HepG2 (cell line): Measurements from ENCODE around the gene DCD. TPM values are rescaled to one million over a fixed set of nuclear protein-coding genes. Genes with fewer than 3 reads are reported as not detected.

ENCODE experiments used
- ATAC-seq: fragments of 200-7000 bp; cut with Tn5 transposase; 3 replicates; pipeline ENCODE4 v1.9.1; 2020; ENCODE audit warnings: mild to moderate bottlenecking, moderate library complexity
- BruUV-seq: library from RNA; stranded (reverse); fragments of 400-500 nt; replicated peaks from 2 replicates; lab custom pipeline; 2021; lab: Mats Ljungman, UMichigan
- CTCF ChIA-PET: fragments of 300-600 bp; formaldehyde crosslinking; extraction: SDS; loops from one replicate; lab custom pipeline; 2021; ENCODE audit warnings: low total read pairs, inconsistent platforms, low intra/inter-chr PET ratio; lab: Yijun Ruan, JAX
- POLR2A ChIA-PET: fragments of 350-600 bp; sonication (Branson Sonifier 250); formaldehyde crosslinking; loops from one replicate; lab custom pipeline; 2020; ENCODE audit warnings: antibody characterized with exemption, inconsistent platforms; lab: Yijun Ruan, JAX
- DNase-seq: peaks from one replicate; pipeline ENCODE4 v3.0.0-alpha.2; 2015; ENCODE audit warnings: low spot score
- FAIRE-seq: peaks from 3 replicates; lab custom pipeline; 2011; peaks lifted over from hg19 to GRCh38; lab: Jason Lieb, UNC
- H2AFZ ChIP-seq: one replicate; pipeline ENCODE4 v1.6.1; 2011; ENCODE audit warnings: low read length, inconsistent platforms
- H3K27ac ChIP-seq: fragments of 300-600 bp; 3 replicates; pipeline ENCODE4 v1.8.0; 2011; ENCODE audit warnings: mixed run types, mild to moderate bottlenecking, mixed read lengths, low read length, inconsistent platforms; ENCODE audit not compliant: insufficient read depth; ENCODE audit errors: extremely low read length
- H3K27me3 ChIP-seq, 2 experiments: fragments of 200-600 bp in 1 of 2; 2 replicates in 1 of 2; 3 replicates in 1 of 2; pipeline versions ENCODE4 v1.6.0 to v1.8.0; 2011; ENCODE audit warnings: low read length in 2 of 2, mild to moderate bottlenecking in 2 of 2, moderate library complexity in 2 of 2, inconsistent platforms in 1 of 2; ENCODE audit not compliant: insufficient read depth in 2 of 2, control insufficient read depth in 1 of 2
- H3K36me3 ChIP-seq, 2 experiments: fragments of 200-600 bp in 1 of 2; replicated peaks in 1 of 2; 2 replicates in 1 of 2; 3 replicates in 1 of 2; pipeline versions ENCODE4 v1.5.1 to v1.8.0; 2011; ENCODE audit warnings: low read length in 2 of 2, inconsistent platforms in 1 of 2; ENCODE audit not compliant: insufficient read depth in 2 of 2, control insufficient read depth in 1 of 2
- H3K4me1 ChIP-seq: 2 replicates; pipeline ENCODE4 v1.5.1; 2012; ENCODE audit warnings: low read length, inconsistent platforms; ENCODE audit not compliant: insufficient read depth
- H3K4me2 ChIP-seq: 2 replicates; pipeline ENCODE4 v1.6.0; 2011; ENCODE audit warnings: low read depth, low read length, inconsistent platforms
- H3K4me3 ChIP-seq, 3 experiments: fragments of 200-600 bp in 1 of 3; sonication (generic), shearing (Covaris generic) in 1 of 3; replicated peaks in 1 of 3; 2 replicates each; pipeline ENCODE4 v1.5.1; 2011 to 2016; ENCODE audit warnings: low read length in 3 of 3, inconsistent platforms in 2 of 3, low read depth in 2 of 3, mild to moderate bottlenecking in 2 of 3, control low read depth in 1 of 3, mixed read lengths in 1 of 3; ENCODE audit not compliant: insufficient read depth in 1 of 3
- H3K79me2 ChIP-seq: one replicate; pipeline ENCODE4 v1.6.1; 2011; ENCODE audit warnings: low read length, inconsistent platforms; ENCODE audit not compliant: insufficient read depth
- H3K9ac ChIP-seq: 2 replicates; pipeline ENCODE4 v1.6.0; 2011; ENCODE audit warnings: mild to moderate bottlenecking, low read depth, low read length, inconsistent platforms; ENCODE audit not compliant: insufficient read depth
- H3K9me3 ChIP-seq: 2 replicates; pipeline ENCODE4 v1.5.1; 2012; ENCODE audit warnings: mild to moderate bottlenecking, low read length
- H4K20me1 ChIP-seq: 2 replicates; pipeline ENCODE4 v1.6.0; 2011; ENCODE audit warnings: inconsistent platforms, mild to moderate bottlenecking, low read length, moderate library complexity; ENCODE audit not compliant: insufficient read depth
- CREM ChIP-seq, 2 experiments: sonication (generic) in 1 of 2; formaldehyde crosslinking in 1 of 2; IDR thresholded peaks; 2 replicates each; pipeline versions ENCODE4 v1.4.0 to v1.6.1; 2016 to 2020; ENCODE audit warnings: antibody characterized with exemption in 1 of 2, mild to moderate bottlenecking in 1 of 2, missing genetic modification reagents in 1 of 2
- GABPA ChIP-seq, 2 experiments: IDR thresholded peaks; 2 replicates each; pipeline ENCODE4 v1.6.1; 2011 to 2016; ENCODE audit warnings: low read depth in 2 of 2, low read length in 1 of 2, missing biosample characterization in 1 of 2, missing genetic modification characterization in 1 of 2
- GABPB1 ChIP-seq: IDR thresholded peaks from 2 replicates; pipeline ENCODE4 v1.6.1; 2016; ENCODE audit warnings: mild to moderate bottlenecking, missing genetic modification reagents, moderate library complexity, missing compliant biosample characterization
- RFXAP ChIP-seq: sonication (generic); formaldehyde crosslinking; IDR thresholded peaks from 2 replicates; pipeline ENCODE4 v1.4.0; 2020; ENCODE audit warnings: missing genetic modification reagents, borderline replicate concordance
- SMC3 ChIP-seq: IDR thresholded peaks from 2 replicates; pipeline ENCODE4 v1.6.1; 2011; ENCODE audit warnings: low read length, improper control_type of control experiment
- STAG1 ChIP-seq: sonication (generic); formaldehyde crosslinking; IDR thresholded peaks from 2 replicates; pipeline ENCODE4 v1.4.0; 2020; ENCODE audit warnings: missing genetic modification reagents
- XRCC5 ChIP-seq: fragments of 200-400 bp; formaldehyde crosslinking; optimal IDR thresholded peaks from 2 replicates; pipeline ENCODE3; 2017; ENCODE audit warnings: mild to moderate bottlenecking, low read length
- ZFP36L1 ChIP-seq: sonication (generic); formaldehyde crosslinking; IDR thresholded peaks from 2 replicates; pipeline ENCODE4 v1.8.0; 2022; ENCODE audit warnings: mild to moderate bottlenecking, missing genetic modification reagents, moderate library complexity
- ZNF225 ChIP-seq: sonication (generic); formaldehyde crosslinking; IDR thresholded peaks from 2 replicates; pipeline ENCODE4 v1.4.0; 2020; ENCODE audit warnings: mild to moderate bottlenecking, missing genetic modification reagents
- ZNF547 ChIP-seq: sonication (generic); formaldehyde crosslinking; IDR thresholded peaks from 2 replicates; pipeline ENCODE4 v1.5.1; 2020; ENCODE audit warnings: mild to moderate bottlenecking, missing genetic modification reagents
- ZNF644 ChIP-seq: IDR thresholded peaks from 2 replicates; pipeline ENCODE4 v1.6.1; 2016; ENCODE audit warnings: low read depth
- ZNF878 ChIP-seq: sonication (generic); formaldehyde crosslinking; IDR thresholded peaks from 2 replicates; pipeline ENCODE4 v1.8.1; 2023; ENCODE audit warnings: mild to moderate bottlenecking, missing genetic modification reagents, moderate library complexity
- WGBS: methylation state at CpG from one replicate; pipeline ENCODE4 v1.1.6; 2017; ENCODE audit warnings: low lambda C conversion rate; 5-methylcytosine and 5-hydroxymethylcytosine counted together
- in situ Hi-C: cut with HindIII; loops from 2 replicates; pipeline ENCODE4 v1.10.0; 2017; ENCODE audit warnings: low pct_unique_long_range_greater_than_20kb; ENCODE audit not compliant: extremely low pct_ligation_motif_present
- intact Hi-C: fragments of 100-400 bp; cut with micrococcal nuclease; formaldehyde crosslinking; loops from one replicate; pipeline ENCODE4 v1.10.0; 2022; ENCODE audit not compliant: unreplicated experiment
- polyA plus RNA-seq, 8 experiments: library from polyadenylated mRNA; depleted of rRNA in 3 of 8; stranded (reverse) in 7 of 8; unstranded in 1 of 8; fragments of >200 nt; fragmentation: Illumina TruSeq in 4 of 8; extraction: Trizol in 4 of 8; gene quantifications; 2 replicates each; pipeline versions ENCODE4 v1.2.1 to v1.2.3, GENCODE V29; 2011 to 2016; ENCODE audit warnings: low read depth in 4 of 8, missing spikeins in 1 of 8, mixed read lengths in 1 of 8; ENCODE audit not compliant: insufficient read depth in 1 of 8
- total RNA-seq, 5 experiments: library from RNA; depleted of rRNA; stranded (reverse); fragments of >200 nt; fragmentation: Illumina TruSeq; extraction: Trizol; gene quantifications; 2 replicates each; pipeline ENCODE4 v1.2.3, GENCODE V29; 2016; ENCODE audit warnings: low read depth in 1 of 5
- TF ChIP-seq, protein P1 (sequence below): sonication (generic); formaldehyde crosslinking; IDR thresholded peaks from 2 replicates; pipeline ENCODE4 v1.5.0; 2020; ENCODE audit warnings: mild to moderate bottlenecking, missing genetic modification reagents, moderate library complexity
- TF ChIP-seq, protein P2 (sequence below): sonication (generic); formaldehyde crosslinking; IDR thresholded peaks from 2 replicates; pipeline ENCODE4 v1.8.0; 2022; ENCODE audit warnings: mild to moderate bottlenecking, missing genetic modification reagents, moderate library complexity
- TF ChIP-seq, protein P3 (sequence below): IDR thresholded peaks from 2 replicates; pipeline ENCODE4 v1.6.1; 2016; ENCODE audit warnings: low read depth, missing genetic modification reagents, missing compliant biosample characterization

The DCD gene
- total and polyA plus RNA-seq, 2 of the 13 experiments (the other 11 are each of a cell fraction or from before 2014, with no cell fraction given), result not detected

DNA sequence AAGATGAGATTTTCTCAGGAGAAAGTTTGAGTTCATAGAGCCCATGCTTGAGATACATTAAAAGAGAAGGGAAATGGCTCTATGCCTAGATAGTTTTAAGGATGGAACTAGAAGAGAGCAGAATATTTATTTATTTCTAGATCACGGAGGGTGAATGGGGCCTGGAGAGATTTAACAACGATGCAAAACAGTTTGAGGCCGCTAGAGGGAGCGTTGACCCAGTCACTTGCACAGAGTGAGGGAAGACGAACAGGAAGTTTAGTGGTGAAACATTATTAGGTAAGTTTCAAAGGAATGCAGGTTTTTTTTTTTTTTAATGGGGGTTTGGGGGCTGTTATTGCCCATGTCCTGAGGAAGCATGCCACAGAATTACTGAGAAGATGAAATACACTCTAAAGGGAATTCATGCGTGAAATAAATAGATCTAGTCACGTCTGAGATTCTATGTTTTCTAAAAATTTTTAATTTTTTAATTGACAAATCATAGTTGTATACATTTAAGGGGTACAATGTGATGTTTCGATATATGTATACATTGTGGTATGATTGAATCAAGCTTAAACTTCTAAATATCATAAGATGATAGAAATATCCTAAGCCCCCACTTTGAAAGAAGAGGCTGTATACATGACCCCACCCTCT, 44.9 kb downstream of the DCD start:
- H3K4me1 ChIP-seq, result no peaks in the 10 kb centered on the region
- H3K9ac ChIP-seq, result no peak overlapping the region
- TF ChIP-seq GABPB1 (CRISPR knock-in tag) (peak; percentile 38; the same call in 1 of the 2 replicates), ZFP36L1 (CRISPR knock-in tag) (no peak), STAG1 (CRISPR knock-in tag) (peak; percentile 12; the same call in 1 of the 2 replicates), ZNF225 (CRISPR knock-in tag) (no peak), ZNF878 (CRISPR knock-in tag) (no peak), ZNF547 (CRISPR knock-in tag) (no peak), ZNF644 (CRISPR knock-in tag) (0 out of 2 replicates have a peak, but pooled peaks have one; percentile 16), XRCC5 (peak; percentile 34), CREM (IDR thresholded peaks at IDR 0.05) (no peak), CREM (CRISPR knock-in tag; IDR thresholded peaks at IDR 0.05) (no peak), RFXAP (no peak), SMC3 (peak; percentile 16; the same call in 1 of the 2 replicates), GABPA (IDR thresholded peaks at IDR 0.05; ENCODE audit: low read depth, low read length) (no peak), GABPA (CRISPR knock-in tag; IDR thresholded peaks at IDR 0.05; ENCODE audit: low read depth) (peak; percentile 37; the same call in 1 of the 2 replicates)
- TF ChIP-seq, protein P1, sequence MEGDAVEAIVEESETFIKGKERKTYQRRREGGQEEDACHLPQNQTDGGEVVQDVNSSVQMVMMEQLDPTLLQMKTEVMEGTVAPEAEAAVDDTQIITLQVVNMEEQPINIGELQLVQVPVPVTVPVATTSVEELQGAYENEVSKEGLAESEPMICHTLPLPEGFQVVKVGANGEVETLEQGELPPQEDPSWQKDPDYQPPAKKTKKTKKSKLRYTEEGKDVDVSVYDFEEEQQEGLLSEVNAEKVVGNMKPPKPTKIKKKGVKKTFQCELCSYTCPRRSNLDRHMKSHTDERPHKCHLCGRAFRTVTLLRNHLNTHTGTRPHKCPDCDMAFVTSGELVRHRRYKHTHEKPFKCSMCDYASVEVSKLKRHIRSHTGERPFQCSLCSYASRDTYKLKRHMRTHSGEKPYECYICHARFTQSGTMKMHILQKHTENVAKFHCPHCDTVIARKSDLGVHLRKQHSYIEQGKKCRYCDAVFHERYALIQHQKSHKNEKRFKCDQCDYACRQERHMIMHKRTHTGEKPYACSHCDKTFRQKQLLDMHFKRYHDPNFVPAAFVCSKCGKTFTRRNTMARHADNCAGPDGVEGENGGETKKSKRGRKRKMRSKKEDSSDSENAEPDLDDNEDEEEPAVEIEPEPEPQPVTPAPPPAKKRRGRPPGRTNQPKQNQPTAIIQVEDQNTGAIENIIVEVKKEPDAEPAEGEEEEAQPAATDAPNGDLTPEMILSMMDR (CRISPR knock-in tag), result peak; percentile 63
- TF ChIP-seq, protein P2, sequence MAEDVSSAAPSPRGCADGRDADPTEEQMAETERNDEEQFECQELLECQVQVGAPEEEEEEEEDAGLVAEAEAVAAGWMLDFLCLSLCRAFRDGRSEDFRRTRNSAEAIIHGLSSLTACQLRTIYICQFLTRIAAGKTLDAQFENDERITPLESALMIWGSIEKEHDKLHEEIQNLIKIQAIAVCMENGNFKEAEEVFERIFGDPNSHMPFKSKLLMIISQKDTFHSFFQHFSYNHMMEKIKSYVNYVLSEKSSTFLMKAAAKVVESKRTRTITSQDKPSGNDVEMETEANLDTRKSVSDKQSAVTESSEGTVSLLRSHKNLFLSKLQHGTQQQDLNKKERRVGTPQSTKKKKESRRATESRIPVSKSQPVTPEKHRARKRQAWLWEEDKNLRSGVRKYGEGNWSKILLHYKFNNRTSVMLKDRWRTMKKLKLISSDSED (CRISPR knock-in tag), result no peak
- TF ChIP-seq, protein P3, sequence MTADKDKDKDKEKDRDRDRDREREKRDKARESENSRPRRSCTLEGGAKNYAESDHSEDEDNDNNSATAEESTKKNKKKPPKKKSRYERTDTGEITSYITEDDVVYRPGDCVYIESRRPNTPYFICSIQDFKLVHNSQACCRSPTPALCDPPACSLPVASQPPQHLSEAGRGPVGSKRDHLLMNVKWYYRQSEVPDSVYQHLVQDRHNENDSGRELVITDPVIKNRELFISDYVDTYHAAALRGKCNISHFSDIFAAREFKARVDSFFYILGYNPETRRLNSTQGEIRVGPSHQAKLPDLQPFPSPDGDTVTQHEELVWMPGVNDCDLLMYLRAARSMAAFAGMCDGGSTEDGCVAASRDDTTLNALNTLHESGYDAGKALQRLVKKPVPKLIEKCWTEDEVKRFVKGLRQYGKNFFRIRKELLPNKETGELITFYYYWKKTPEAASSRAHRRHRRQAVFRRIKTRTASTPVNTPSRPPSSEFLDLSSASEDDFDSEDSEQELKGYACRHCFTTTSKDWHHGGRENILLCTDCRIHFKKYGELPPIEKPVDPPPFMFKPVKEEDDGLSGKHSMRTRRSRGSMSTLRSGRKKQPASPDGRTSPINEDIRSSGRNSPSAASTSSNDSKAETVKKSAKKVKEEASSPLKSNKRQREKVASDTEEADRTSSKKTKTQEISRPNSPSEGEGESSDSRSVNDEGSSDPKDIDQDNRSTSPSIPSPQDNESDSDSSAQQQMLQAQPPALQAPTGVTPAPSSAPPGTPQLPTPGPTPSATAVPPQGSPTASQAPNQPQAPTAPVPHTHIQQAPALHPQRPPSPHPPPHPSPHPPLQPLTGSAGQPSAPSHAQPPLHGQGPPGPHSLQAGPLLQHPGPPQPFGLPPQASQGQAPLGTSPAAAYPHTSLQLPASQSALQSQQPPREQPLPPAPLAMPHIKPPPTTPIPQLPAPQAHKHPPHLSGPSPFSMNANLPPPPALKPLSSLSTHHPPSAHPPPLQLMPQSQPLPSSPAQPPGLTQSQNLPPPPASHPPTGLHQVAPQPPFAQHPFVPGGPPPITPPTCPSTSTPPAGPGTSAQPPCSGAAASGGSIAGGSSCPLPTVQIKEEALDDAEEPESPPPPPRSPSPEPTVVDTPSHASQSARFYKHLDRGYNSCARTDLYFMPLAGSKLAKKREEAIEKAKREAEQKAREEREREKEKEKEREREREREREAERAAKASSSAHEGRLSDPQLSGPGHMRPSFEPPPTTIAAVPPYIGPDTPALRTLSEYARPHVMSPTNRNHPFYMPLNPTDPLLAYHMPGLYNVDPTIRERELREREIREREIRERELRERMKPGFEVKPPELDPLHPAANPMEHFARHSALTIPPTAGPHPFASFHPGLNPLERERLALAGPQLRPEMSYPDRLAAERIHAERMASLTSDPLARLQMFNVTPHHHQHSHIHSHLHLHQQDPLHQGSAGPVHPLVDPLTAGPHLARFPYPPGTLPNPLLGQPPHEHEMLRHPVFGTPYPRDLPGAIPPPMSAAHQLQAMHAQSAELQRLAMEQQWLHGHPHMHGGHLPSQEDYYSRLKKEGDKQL (CRISPR knock-in tag), result no peak
- peaks cover 0 to 12% of the 10 kb centered on the region in 2 experiments; a peak in 1 of 5 replicates for H3K27me3 ChIP-seq
- H3K79me2 ChIP-seq, result no peaks in the 10 kb centered on the region
- no peak overlapping the region for H3K27ac ChIP-seq
- ChIA-PET POLR2A (no interaction called here), CTCF (interaction anchor here (1.2 kb wide), 1 partner anchor 24 kb away, joined by 3 read pairs; no protein-coding TSS in a partner anchor)
- H3K36me3 ChIP-seq, result no peaks in the 10 kb centered on the region
- DNase-seq (peak; percentile 67), ATAC-seq (peak; percentile 90), FAIRE-seq (peak; percentile 72)
- no peak overlapping the region for H2AFZ ChIP-seq
- 15% methylated on average over 7 of the region's 8 CpGs for WGBS
- no peaks in the 10 kb centered on the region for H3K9me3 ChIP-seq
- intact Hi-C loops, result no loop called here
- no peak overlapping the region for H3K4me2 ChIP-seq
- no peak overlapping the region for H3K4me3 ChIP-seq
- in situ Hi-C loops, result no loop called here
- BruUV-seq, result no TSS peak
- H4K20me1 ChIP-seq, result no peaks in the 10 kb centered on the region
